ENCODE measurements around the gene NAALADL2.
"Not testable (repeated sequence)": the region's sequence is repeated elsewhere in the genome, so short reads cannot be mapped to it uniquely, and the experiment has no call there.

NAALADL2 gene

GRCh38 chr3:175215833-175216232 lies 356.7 kb downstream of the NAALADL2 start:
- DNase-seq = no peak

GRCh38 chr3:175222356-175222755 lies 363.2 kb downstream of the NAALADL2 start:
- no peak for DNase-seq

GRCh38 chr3:175224051-175224450 lies 364.9 kb downstream of the NAALADL2 start:
- DNase-seq = no peak

DNA sequence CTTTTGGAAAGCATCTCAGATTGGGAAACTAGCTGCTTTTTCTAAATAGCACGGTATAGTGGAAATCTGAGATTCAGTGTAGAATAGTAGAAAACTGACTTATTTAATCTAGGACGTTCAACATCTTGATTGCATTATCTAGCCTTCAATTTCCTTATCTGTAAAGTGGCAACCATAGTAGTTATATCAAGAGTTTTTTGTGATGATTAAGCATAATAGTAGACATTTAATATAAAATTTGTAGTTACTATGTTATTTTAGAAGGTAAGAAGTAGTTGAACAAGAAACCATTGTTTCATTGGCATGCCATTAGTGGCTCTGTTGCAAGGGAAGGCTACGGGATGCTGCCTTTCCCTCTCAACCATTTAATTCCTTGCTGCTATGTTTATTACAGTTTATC lies 367.3 kb downstream of the NAALADL2 start:
- no peak for DNase-seq

DNA sequence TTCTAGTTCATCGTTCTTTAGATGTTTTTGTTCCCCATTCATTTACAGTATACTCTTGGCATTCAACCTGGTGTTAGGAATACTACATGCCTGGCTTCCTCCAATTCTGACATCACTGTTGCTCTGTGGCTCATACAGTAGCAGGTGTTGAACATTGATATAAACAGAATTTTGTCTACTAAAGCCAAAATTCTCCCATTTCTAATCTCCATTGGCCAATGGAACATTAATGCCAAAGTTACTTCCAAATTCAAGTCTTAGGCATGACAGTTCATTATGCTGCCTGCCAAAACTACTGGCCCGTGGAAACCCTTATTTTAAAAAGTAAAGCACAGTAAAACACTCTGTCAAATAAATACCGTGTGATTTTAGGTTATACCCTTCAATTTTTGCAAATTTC lies 368.0 kb downstream of the NAALADL2 start:
- DNase-seq = no peak

GRCh38 chr3:175233957-175234940 lies 375.1 kb downstream of the NAALADL2 start:
- DNase-seq = no peak

GRCh38 chr3:175238801-175239200 lies 379.7 kb downstream of the NAALADL2 start:
- DNase-seq = no peak

DNA sequence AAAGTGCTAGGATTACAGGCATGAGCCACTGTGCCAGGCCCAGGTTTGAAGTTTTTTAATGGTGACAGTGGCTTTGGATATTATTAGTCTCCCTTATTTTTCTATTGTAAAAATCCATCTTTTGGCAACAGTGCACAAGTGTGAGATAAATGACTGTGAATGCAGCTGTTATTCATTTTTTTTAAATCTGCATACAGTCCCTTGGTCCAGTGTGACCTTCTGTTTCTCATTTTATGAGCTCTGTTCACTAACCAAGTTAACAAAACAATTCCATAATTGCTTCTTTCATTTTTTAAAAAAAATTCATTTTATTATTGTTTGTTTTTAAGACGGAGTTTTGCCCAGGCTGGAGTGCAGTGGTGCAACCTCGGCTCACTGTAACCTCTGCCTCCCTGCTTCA lies 381.8 kb downstream of the NAALADL2 start:
- no peak for DNase-seq

DNA sequence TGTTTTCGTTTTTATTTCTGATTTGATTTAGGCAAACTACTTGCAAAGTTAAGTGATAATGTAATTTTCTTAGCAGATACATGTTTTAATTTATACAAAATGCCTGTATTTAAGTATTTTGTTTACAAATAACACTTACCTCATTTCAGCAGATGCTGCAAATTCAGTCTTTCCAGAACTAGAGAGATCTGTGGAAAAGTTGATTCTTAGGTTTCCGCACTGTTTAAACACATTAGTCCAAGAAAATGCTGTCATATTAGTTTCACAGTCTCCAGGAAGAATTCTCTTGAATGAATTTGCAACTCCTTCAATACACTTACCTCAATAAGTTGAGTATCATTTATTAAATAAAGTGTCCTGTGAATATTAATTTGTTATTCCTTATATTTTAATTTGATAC lies 383.1 kb downstream of the NAALADL2 start:
- no peak for DNase-seq

GRCh38 chr3:175246234-175246633 lies 387.1 kb downstream of the NAALADL2 start:
- DNase-seq = no peak

DNA sequence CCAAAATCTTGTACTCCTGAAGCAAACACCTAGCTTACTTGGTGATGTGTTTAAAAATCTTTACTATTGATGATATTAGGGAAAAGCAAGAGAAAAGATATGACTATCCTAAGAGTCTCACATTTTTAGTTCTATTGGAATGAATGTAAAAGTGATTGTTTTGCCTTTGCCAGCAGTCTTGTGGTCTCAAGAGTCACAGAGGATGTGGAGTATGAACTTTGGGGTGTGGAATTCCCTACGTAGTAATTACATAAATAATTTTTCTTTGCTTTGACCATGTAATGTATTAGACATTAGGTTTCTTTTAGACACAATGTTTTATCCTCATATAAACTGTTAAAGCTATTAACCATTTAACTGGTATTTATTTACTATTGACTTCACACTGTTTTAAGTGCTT lies 387.6 kb downstream of the NAALADL2 start:
- no peak for DNase-seq

- DNase-seq = no peak
These were observed 388.5 kb downstream of the NAALADL2 start for GRCh38 chr3:175247629-175248028.

GRCh38 chr3:175248832-175249231 lies 389.7 kb downstream of the NAALADL2 start:
- DNase-seq = no peak

DNA sequence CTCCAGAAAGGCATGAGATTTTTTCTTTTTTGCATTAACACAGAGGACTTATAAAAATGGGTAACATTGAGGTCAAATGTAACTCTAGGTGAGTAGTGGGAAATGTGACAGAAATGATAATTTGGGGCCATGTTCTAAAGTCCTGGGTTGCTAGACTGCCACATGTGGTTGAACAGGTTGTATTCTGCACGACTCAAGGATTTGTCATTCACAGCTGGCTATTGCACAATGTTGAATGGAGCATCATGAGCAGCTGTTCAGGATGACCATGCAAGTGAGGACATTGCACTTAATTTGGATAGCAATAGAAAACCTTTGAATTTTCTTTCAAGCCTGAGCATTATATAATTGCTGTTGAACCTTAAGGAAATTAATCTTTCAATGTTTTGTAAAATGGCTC lies 396.6 kb downstream of the NAALADL2 start:
- no peak for DNase-seq

DNA sequence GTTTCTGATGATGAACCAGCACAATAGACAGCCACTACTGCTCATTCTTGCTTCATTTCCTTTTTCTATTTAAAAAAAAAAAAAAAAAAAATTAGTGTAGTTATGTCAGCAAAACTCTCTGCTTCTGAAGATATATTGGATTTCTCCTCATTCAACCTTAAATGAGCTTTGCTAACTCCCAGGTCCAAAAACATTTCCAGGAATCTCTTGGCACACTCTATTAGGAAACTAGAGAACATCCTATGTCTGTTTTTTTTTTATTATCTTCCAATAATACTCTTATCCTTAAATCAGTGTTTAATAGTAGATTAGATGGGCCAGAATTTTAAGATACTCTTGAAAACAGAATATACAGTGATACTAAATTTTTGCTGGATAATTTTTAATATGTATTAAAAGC lies 398.0 kb downstream of the NAALADL2 start:
- DNase-seq = no peak

GRCh38 chr3:175258763-175259162 lies 399.6 kb downstream of the NAALADL2 start:
- DNase-seq = no peak

- DNase-seq = peak; percentile 28
These were observed 401.1 kb downstream of the NAALADL2 start for GRCh38 chr3:175260145-175260794.

GRCh38 chr3:175266478-175266877 lies 407.3 kb downstream of the NAALADL2 start:
- DNase-seq = no peak

- DNase-seq = peak; percentile 16
These were observed 408.0 kb downstream of the NAALADL2 start for GRCh38 chr3:175267121-175267531.

- no peak for DNase-seq
These were observed 408.4 kb downstream of the NAALADL2 start for GRCh38 chr3:175267561-175267960.

DNA sequence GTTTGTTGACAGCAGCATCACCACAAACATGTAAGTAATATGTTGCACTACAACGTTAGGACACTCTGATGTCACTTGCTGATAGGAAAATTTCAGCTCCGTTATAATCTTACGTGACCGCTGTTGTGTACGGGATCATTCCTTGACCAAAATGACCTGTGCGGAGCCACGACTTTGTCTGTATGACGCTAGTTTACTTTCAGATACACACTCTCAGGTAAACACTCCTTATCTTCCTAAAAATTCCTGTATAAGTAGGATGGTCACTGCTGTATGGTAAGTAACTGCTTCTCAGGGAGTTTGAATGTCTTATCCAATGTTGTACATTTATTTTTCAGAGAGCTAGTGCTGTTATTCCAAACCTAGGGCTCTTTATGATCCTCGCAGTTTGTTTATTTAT lies 410.3 kb downstream of the NAALADL2 start:
- no peak for DNase-seq

DNA sequence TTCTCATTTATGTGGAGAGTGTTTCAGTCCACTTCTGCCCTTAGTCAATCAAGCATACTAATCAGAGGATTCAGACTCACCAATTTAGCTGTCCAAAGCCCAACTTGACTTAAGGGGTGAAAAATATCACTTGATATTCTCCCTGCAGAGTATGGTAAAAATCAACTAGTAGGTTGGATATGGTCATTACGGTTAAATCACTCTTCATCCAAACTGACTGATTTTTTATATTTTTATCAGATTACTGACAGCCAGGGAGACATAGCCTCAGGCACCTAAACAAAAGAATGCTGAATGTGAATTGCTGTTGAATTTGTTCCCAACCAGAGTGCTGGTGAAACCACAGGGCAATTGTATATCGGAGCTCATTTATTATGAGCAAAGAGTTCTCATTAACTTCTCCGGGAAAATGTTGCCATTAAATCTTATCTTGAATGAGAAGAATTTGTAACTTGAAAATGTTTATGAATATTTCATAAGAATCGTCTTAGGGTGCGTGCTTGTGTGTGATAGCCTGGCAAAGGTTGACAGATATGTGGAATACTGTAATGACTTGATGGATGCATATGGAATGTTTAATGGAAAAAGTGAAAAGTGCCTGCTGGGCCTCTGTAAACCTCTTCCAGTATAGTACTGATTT lies 411.2 kb downstream of the NAALADL2 start:
- DNase-seq = no peak

DNA sequence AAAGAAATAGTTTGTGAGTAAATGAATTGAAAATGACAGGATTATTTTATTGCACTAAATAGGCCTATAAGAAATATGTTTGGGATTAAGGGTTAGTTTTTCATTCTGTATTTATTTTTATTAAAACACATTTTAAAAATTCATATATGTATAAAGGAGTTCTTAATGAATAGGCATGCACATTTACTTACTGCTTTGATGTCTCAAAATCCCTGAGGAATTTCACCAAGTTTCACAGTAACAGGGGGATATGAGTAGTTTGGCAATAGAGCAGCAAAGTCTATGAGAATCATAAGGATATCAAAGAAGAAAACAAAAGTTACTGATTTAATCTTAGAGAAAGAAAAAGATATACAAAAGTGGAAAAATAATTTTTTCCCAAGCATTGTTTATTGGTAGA lies 411.7 kb downstream of the NAALADL2 start:
- DNase-seq = no peak

- not testable (repeated sequence) for DNase-seq
These were observed 412.3 kb downstream of the NAALADL2 start for GRCh38 chr3:175271465-175271864.

Measured in kidney glomerular epithelial cell (primary cell).